Right ventricle myocardium superior (tissue), 1 donor: Measurements from ENCODE around the gene GRB2. TPM values are rescaled to one million over a fixed set of nuclear protein-coding genes. Genes with fewer than 3 reads are reported as not detected.
"Not testable (repeated sequence)": the region's sequence is repeated elsewhere in the genome, so short reads cannot be mapped to it uniquely, and the experiment has no call there.

Experiments used
- ATAC-seq: fragments of 200-7000 bp; cut with Tn5 transposase; one replicate; pipeline ENCODE4 v1.9.1; 2020; ENCODE audit warnings: mild to moderate bottlenecking; ENCODE audit not compliant: poor library complexity
- DNase-seq: peaks from one replicate; pipeline ENCODE4 v3.0.0-alpha.2; 2020
- intact Hi-C: fragments of 100-400 bp; cut with DNase I; formaldehyde crosslinking; loops from one replicate; pipeline ENCODE4 v1.11.2; 2022
- total RNA-seq: library from RNA; stranded (reverse); fragmentation: NEBNext Ultra II Directional; extraction: Animal tissue kit (Norgen Biotek cat#: 25700); gene quantifications from one replicate; pipeline ENCODE4 v1.2.1, GENCODE V29; 2021
- donor health status: DM: no; HTN: yes; CAD: no; lungs with severe emphysema.

Gene GRB2
- total RNA-seq, 1 donor from 2014 or later: 53.1 TPM

DNA sequence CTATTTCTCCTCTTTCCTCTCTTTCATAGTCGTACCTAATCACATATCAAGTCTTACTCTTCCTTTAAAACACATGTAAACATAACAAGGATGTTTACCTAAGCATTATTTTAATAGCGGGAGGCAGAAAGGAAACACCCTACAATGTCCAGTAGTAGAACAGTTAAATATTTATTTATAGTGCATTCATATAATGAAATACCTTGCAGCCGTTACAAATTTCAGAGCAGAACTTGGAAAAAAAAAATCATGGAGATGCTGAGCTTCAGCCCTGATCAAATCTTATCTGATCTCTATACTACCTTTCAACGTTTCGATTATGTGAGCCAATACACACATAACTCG is 39.6 kb downstream of the GRB2 start:
- no peak for DNase-seq
- intact Hi-C loops: no loop called here
- no peak for ATAC-seq

- DNase-seq (no peak), ATAC-seq (no peak)
- intact Hi-C loops: no loop called here
These were observed 40.2 kb downstream of the GRB2 start for GRCh38 chr17:75365009-75365930.

DNA sequence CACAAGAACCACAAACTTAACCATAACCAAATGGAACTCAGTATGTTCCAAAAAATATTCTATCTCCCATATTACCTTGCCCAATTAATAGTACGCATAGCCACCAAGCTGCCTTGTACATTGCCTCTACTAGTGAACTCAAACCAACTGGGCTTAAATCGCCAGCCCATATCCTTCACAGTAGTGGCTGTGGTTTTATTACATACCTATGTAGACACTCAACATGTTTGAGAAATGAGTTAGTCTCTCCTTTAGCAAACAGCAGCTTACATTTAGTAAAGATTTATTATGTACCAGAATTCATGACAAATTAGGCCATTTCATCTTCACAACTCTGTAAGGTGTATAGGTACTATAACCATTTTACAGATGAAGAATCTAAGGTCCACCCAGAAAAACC is 41.4 kb downstream of the GRB2 start:
- DNase-seq (no peak), ATAC-seq (no peak)
- intact Hi-C loops: no loop called here

DNA sequence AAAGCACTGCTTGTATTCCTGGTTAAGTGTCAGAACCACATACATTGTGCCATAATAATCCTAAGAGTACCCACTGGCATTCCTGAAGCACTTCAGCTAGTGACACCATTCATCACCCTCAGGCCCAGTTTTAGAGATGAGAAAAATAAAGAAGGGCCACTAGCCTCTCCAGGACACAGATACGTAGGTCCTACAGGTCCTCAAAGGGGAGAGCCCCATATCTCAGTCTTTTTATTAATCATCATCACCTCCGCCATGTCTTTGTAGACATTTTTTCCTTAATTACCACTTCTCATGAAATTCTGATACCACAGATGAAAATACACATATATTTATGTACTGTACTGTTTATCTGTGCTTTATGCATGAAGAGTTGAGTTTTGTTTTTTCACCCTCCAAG is 43.5 kb downstream of the GRB2 start:
- DNase-seq (no peak), ATAC-seq (no peak)
- intact Hi-C loops: no loop called here

- no peak for ATAC-seq
- intact Hi-C loops: no loop called here
- no peak for DNase-seq
These were observed 44.1 kb downstream of the GRB2 start for GRCh38 chr17:75361344-75361743.

GRCh38 chr17:75356260-75356937 is 49.1 kb downstream of the GRB2 start:
- intact Hi-C loops: no loop called here
- no peak for ATAC-seq
- no peak for DNase-seq

DNA sequence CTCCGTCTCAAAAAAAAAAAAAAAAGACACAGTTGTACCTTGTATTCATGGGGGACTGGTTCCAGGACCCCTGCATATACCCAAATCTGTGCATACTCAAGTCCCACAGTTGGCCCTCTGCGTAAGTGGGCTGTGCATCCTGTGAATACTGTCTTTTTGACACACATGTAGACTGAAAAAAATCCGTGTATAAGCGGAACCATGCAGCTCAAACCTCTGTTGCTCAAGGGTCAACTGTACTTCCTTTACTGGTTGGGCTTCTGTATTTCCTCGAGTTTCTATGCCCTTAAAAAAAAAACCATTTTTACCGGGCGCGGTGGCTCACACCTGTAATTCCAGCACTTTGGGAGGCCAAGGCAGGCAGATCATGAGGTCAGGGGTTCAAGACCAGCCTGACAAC is 52.3 kb downstream of the GRB2 start:
- DNase-seq (no peak), ATAC-seq (no peak)
- intact Hi-C loops: no loop called here

DNA sequence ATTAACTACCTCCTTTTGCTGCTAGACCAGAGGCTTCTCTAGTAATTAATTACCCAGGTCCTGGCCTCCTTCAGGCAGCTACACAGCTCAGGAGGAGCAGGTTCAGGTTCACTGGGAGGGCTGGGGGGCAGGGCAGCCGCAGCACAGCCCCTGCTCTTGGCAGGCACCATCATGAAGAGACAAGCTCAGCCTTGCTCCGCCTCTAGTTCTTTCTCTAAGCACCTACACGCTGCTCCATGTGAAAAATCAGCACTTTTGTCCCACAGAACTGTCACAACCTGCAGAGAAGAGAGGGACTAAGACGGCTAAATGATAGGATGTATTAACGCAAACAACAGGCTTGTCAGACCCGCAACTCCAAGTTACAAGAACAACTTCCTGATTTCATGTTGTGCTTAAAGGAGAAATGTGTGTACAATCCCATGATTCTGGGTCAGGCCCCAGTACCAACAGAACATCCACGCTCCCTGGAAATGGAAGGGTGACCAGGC is 53.4 kb downstream of the GRB2 start:
- DNase-seq (no peak), ATAC-seq (no peak)
- intact Hi-C loops: no loop called here

DNA sequence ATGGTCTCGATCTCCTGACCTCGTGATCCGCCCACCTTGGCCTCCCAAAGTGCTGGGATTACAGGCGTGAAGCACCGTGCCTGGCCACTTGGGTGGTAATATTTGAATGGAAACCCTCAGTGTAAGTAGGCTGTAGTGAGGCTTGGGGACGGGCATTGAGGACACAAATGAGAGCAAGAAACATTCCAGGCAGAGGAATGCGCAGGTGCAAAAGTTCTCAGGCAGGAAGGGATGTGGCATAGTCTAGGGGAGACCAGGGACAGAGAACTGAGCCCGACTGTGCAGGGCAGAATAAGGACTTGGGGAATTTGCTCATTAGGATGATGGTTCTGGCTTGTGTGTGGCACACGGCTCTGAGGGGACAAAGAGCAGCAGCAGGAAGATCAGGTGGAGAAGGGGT is 54.8 kb downstream of the GRB2 start:
- intact Hi-C loops: no loop called here
- ATAC-seq (no peak), DNase-seq (no peak)

- DNase-seq: no peak
- intact Hi-C loops: no loop called here
- no peak for ATAC-seq
These were observed 55.4 kb downstream of the GRB2 start for GRCh38 chr17:75350029-75350428.

DNA sequence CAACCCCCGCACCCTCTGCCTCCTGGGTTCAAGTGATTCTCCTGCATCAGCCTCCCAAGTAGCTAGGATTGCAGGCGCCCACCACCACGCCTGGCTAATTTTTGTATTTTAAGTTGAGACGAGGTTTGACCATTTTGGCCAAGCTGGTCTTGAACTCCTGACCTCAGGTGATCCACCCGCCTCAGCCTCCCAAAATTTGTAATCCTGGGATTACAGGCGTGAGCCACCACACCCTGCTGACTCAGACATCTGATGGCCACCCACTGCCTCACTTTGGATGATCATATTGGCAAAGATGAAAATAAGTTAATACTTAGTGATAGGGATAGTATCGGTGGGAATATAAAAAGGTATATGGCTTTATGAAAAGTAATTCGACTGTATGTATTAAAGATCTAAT is 55.9 kb downstream of the GRB2 start:
- ATAC-seq (no peak), DNase-seq (no peak)
- intact Hi-C loops: no loop called here

DNA sequence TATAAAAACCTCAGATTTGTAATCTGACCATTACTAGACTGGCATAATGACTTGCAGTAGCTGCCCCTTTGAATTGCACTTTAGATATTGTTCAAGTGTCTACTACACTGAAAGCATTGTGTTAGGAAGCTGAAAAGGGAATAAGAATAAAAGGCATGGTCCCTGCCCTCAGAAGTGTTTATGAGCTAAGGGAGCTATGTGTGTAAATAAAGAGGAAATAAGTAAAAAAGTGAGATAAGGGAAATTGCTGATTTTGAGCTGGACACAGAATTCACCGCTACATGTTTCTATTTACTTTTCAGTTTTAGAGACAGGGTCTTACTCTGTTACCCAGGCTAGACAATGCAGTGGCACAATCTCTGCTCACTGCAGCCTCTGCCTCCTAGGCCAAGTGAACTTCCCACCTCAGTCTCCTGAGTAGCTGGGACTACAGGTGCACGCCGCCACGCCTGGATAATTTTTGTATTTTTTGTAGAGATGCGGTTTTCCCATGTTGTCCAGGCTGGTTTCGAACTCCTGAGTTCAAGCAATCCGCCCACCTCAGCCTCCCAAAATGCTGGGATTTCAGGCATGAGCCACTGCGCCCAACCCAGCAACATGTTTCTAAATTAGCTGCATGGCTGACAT is 57.0 kb downstream of the GRB2 start:
- intact Hi-C loops: no loop called here
- ATAC-seq: no peak
- DNase-seq: no peak

GRCh38 chr17:75346906-75347305 is 58.6 kb downstream of the GRB2 start:
- intact Hi-C loops: no loop called here
- no peak for DNase-seq
- no peak for ATAC-seq

DNA sequence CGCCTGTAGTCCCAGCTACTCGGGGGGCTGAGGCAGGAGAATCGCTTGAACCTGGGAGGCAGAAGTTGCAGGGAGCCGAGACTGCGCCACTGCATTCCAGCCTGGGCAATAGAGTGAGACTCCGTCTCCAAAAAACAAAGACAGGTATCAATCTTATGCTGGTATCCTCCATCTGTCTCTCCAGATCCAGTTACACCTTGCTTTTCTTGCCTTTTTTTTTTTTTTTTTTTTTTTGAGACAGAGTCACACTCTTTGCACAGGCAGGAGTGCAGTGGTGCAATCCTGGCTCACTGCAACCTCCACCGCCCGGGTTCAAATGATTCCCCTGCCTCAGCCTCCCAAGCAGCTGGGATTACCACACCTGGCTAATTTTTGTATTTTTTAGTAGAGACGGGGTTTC is 59.1 kb downstream of the GRB2 start:
- ATAC-seq, DNase-seq, intact Hi-C loops: not testable (repeated sequence)

GRCh38 chr17:75345514-75346167 is 59.8 kb downstream of the GRB2 start:
- intact Hi-C loops: no loop called here
- ATAC-seq: peak; percentile 29
- DNase-seq: no peak

GRCh38 chr17:75344666-75345065 is 60.8 kb downstream of the GRB2 start:
- intact Hi-C loops: no loop called here
- ATAC-seq (no peak), DNase-seq (no peak)

GRCh38 chr17:75342996-75343395 is 62.5 kb downstream of the GRB2 start:
- DNase-seq (no peak), ATAC-seq (no peak)
- intact Hi-C loops: no loop called here

GRCh38 chr17:75341784-75342486 is 63.5 kb downstream of the GRB2 start:
- DNase-seq: no peak
- intact Hi-C loops: no loop called here
- ATAC-seq: no peak

GRCh38 chr17:75340631-75341030 is 64.8 kb downstream of the GRB2 start:
- intact Hi-C loops: no loop called here
- DNase-seq (no peak), ATAC-seq (no peak)
